Type B pancreatic cell (in vitro differentiated cells): ENCODE results near the gene SLC47A1. TPM values are rescaled to one million over a fixed set of nuclear protein-coding genes. Genes with fewer than 3 reads are reported as not detected.
"Not testable (repeated sequence)": the region's sequence is repeated elsewhere in the genome, so short reads cannot be mapped to it uniquely, and the experiment has no call there.

Experiments used
- DNase-seq: peaks from one replicate; pipeline ENCODE4 v3.0.0; 2021; ENCODE audit warnings: mixed read lengths; ENCODE audit not compliant: unreplicated experiment; ENCODE audit errors: extremely low spot score
- H3K27ac Mint-ChIP-seq: 2 replicates; pipeline ENCODE4 v1.8.0; 2021; ENCODE audit warnings: mild to moderate bottlenecking, mixed read lengths
- H3K27me3 Mint-ChIP-seq: 2 replicates; pipeline ENCODE4 v1.8.0; 2021; ENCODE audit warnings: mixed read lengths
- H3K36me3 Mint-ChIP-seq: 2 replicates; pipeline ENCODE4 v1.8.0; 2021; ENCODE audit warnings: mixed read lengths
- H3K4me1 Mint-ChIP-seq: one replicate; pipeline ENCODE4 v1.8.0; 2021; ENCODE audit warnings: mixed read lengths; ENCODE audit not compliant: unreplicated experiment
- H3K4me3 Mint-ChIP-seq: 2 replicates; pipeline ENCODE4 v1.8.0; 2021; ENCODE audit warnings: mild to moderate bottlenecking, mixed read lengths
- H3K9me3 Mint-ChIP-seq: 2 replicates; pipeline ENCODE4 v1.8.0; 2021; ENCODE audit warnings: mixed read lengths
- CTCF ChIP-seq: fragments of 200-600 bp; sonication (generic); conservative IDR thresholded peaks from 2 replicates; pipeline ENCODE4 v1.5.0; 2021; ENCODE audit warnings: antibody characterized with exemption, mild to moderate bottlenecking
- total RNA-seq: library from RNA; stranded (reverse); gene quantifications from 2 replicates; pipeline ENCODE4 v1.2.1, GENCODE V29; 2021; ENCODE audit warnings: low replicate concordance

SLC47A1 gene
- total RNA-seq, 1 donor from 2014 or later = 5.9 TPM

GRCh38 chr17:19507775-19508576, 25.7 kb upstream of the SLC47A1 start:
- peak; percentile 19 for TF ChIP-seq CTCF
- Mint-ChIP-seq H3K4me3 (peak overlapping the region; percentile 98), H3K4me1 (peaks cover 4% of the 10 kb centered on the region), H3K27ac (peak overlapping the region; percentile 98), H3K27me3 (peaks cover 7% of the 10 kb centered on the region), H3K36me3 (peaks cover 4% of the 10 kb centered on the region), H3K9me3 (peaks cover 4% of the 10 kb centered on the region)
- peak; percentile 97 for DNase-seq

DNA sequence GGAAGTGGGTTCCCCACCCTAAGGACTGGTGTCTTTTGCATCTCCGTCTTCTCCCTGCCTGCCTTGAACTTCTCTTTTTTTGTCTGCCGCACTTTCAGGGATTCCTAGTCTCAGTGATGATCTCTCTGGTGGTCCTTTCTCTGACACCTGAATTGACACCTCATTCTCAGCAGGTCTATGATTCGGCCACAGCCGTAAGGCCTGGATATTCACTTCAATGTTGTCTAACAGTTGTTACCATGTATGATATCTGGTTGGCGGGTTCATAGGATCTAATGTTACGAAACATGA, 25.1 kb upstream of the SLC47A1 start:
- Mint-ChIP-seq H3K36me3 (peaks cover 4% of the 10 kb centered on the region), H3K27ac (peak overlapping the region; percentile 98), H3K9me3 (peaks cover 4% of the 10 kb centered on the region), H3K27me3 (peaks cover 7% of the 10 kb centered on the region), H3K4me3 (peak overlapping the region; percentile 98), H3K4me1 (peaks cover 4% of the 10 kb centered on the region)
- DNase-seq = no peak
- TF ChIP-seq CTCF = no peak

DNA sequence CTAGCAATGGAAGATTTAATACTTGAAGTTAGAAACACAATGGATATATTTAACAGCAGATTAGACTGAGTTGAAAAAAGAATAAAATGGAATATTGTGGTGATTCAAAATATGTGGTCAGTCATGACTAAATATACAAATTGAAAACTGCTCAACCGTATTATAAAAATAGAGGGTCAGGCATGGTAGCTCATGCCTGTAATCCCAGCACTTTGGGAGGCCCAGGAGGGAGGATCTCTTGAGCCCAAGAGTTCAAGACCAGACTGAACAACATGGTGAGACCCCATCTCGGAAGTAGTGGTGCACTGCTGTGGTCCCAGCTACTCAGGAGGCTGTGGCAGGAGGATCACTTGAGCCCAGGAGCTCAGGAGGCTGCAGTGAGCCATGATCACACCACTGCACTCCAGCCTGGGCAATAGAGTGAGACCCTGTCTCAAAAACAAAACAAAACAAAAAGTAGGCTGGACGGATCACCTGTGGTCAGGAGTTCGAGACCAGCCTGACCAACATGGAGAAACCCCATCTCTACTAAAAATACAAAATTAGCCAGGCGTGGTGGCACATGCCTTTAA, 24.3 kb upstream of the SLC47A1 start:
- H3K4me1 Mint-ChIP-seq, H3K36me3 Mint-ChIP-seq, H3K4me3 Mint-ChIP-seq, H3K27me3 Mint-ChIP-seq, DNase-seq, H3K9me3 Mint-ChIP-seq, H3K27ac Mint-ChIP-seq: not testable (repeated sequence)

DNA sequence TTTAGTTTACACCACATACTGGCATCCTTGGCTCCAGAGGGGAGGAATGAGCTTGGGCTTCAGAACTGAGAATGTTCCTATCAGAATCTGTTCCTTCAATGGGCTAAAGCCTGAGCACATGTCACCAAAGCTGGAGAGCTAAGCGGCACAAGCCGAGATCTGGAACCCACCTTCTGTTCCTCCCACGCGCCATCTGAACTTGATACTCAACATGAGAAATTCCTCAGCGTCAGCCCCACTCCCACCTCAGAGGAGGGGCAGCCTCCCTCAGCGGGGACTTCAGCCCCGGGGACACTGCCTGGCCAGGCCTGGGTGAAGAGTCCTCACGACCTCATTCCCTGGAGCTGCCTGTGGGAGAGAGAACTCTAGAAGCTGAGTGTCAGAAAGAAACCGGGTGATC, 22.8 kb upstream of the SLC47A1 start:
- Mint-ChIP-seq H3K27ac (no peak overlapping the region), H3K4me3 (no peak overlapping the region), H3K4me1 (peaks cover 8% of the 10 kb centered on the region), H3K9me3 (peaks cover 4% of the 10 kb centered on the region), H3K36me3 (peaks cover 4% of the 10 kb centered on the region), H3K27me3 (peaks cover 7% of the 10 kb centered on the region)
- TF ChIP-seq CTCF = no peak
- no peak for DNase-seq

DNA sequence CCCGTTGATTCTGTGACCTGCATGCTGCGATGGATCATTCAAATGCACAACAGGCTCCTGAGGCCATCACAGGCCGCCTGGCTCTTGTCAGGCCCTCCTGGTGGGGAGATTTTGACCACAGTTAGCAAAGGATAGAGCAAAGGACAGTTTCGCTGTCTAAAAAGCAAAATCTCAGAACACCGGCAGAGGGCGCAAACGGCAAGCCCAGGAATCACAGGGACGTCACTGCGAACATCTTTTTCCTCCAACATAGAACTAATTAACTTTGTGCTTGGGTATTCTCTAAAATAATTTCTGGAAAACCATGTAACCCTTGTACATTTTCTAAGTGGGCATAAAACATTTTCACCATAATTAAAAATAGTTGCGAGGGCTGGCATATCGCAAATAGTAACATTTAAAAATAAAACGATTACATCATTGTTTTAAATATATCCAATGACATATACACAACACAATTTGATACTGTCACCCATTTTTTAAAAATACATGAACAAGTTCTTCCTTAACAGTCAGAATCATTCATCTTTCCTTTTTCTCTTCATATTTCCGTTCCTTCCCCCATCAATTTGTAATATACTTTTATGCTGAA, 19.7 kb upstream of the SLC47A1 start:
- H3K4me1 Mint-ChIP-seq = peaks cover 4% of the 10 kb centered on the region
- peak overlapping the region; percentile 35 for H3K27ac Mint-ChIP-seq

More for the DNA sequence above, 19.7 kb upstream of the SLC47A1 start:
- DNase-seq = no peak
- Mint-ChIP-seq H3K9me3 (no peaks in the 10 kb centered on the region), H3K27me3 (no peaks in the 10 kb centered on the region), H3K36me3 (no peaks in the 10 kb centered on the region), H3K4me3 (no peak overlapping the region)
- peak; percentile 96 for TF ChIP-seq CTCF
